Stomach (tissue), 9 donors: ENCODE results near the gene CDCA5. TPM values are rescaled to one million over a fixed set of nuclear protein-coding genes. Genes with fewer than 3 reads are reported as not detected.

ENCODE experiments used
- DNase-seq, 2 donors: peaks; one replicate each; pipeline versions ENCODE4 v3.0.0 to v3.0.0-alpha.2; 2013 to 2019
- H3K27ac ChIP-seq, 5 donors: fragments of 200-600 bp in 4 of 5; sonication (generic) in 4 of 5; one replicate each; pipeline ENCODE4 v1.5.1; 2013 to 2019; ENCODE audit warnings: mild to moderate bottlenecking in 1 of 5, moderate library complexity in 1 of 5
- H3K27me3 ChIP-seq, 3 donors: fragments of 200-600 bp; sonication (generic); one replicate each; pipeline ENCODE4 v1.5.1; 2017 to 2019; ENCODE audit warnings: mixed run types in 1 of 3
- H3K36me3 ChIP-seq, 4 donors: fragments of 200-600 bp; sonication (generic); 1 replicate in 3 of 4; 2 replicates in 1 of 4; pipeline ENCODE4 v1.5.1; 2016 to 2019
- H3K4me1 ChIP-seq, 4 donors: fragments of 200-600 bp; sonication (generic); one replicate each; pipeline ENCODE4 v1.5.1; 2016 to 2019
- H3K4me3 ChIP-seq, 4 donors: fragments of 200-600 bp; sonication (generic) in 3 of 4; one replicate each; pipeline ENCODE4 v1.5.1; 2016 to 2019; ENCODE audit warnings: mild to moderate bottlenecking in 1 of 4
- H3K9me3 ChIP-seq, 4 donors: fragments of 200-600 bp; sonication (generic); one replicate each; pipeline ENCODE4 v1.5.1; 2016 to 2019
- EP300 ChIP-seq: sonication (generic); formaldehyde crosslinking; IDR thresholded peaks from one replicate; pipeline ENCODE4 v1.6.1; 2017; ENCODE audit warnings: antibody characterized with exemption
- POLR2A ChIP-seq, 4 donors: fragments of 450-650 bp; IDR thresholded peaks; one replicate each; pipeline ENCODE4 v1.6.1; 2016; ENCODE audit warnings: antibody characterized with exemption in 4 of 4, control low read depth in 2 of 4, mild to moderate bottlenecking in 1 of 4, moderate library complexity in 1 of 4
- POLR2AphosphoS5 ChIP-seq, 3 donors: sonication (generic); formaldehyde crosslinking; IDR thresholded peaks; one replicate each; pipeline ENCODE4 v1.6.1; 2016; ENCODE audit warnings: antibody characterized with exemption in 3 of 3
- WGBS, 5 donors: extraction: QIAGEN DNeasy Blood & Tissue Kit in 3 of 5; methylation state at CpG; one replicate each; pipeline versions ENCODE4 v1.1.5 to v1.1.7; 2013 to 2018; 5-methylcytosine and 5-hydroxymethylcytosine counted together
- intact Hi-C: fragments of 100-400 bp; cut with DNase I; formaldehyde crosslinking; loops from one replicate; pipeline ENCODE4 v1.15.1; 2023; ENCODE audit warnings: low total_unique reads
- polyA plus RNA-seq, 3 donors: library from polyadenylated mRNA; stranded (reverse); fragments of 200-250 nt; gene quantifications; one replicate each; pipeline ENCODE4 v1.2.3, GENCODE V29; 2013
- total RNA-seq, 5 donors: library from RNA; depleted of rRNA; stranded (reverse); fragments of >200 nt; gene quantifications; one replicate each; pipeline versions ENCODE4 v1.1.0 to v1.2.3, GENCODE V29; 2014 to 2016
- TF ChIP-seq, protein P1 (sequence below), 7 experiments: fragments of 450-650 bp in 4 of 7; fragments of 200-600 bp in 3 of 7; sonication (generic) in 3 of 7; IDR thresholded peaks; one replicate each; pipeline ENCODE4 v1.5.1; 2016 to 2019; ENCODE audit warnings: antibody characterized with exemption in 7 of 7, control low read depth in 2 of 7, mild to moderate bottlenecking in 1 of 7
- donor health status: healthy with polysubstance abuse.
- donor health status: Bipolar disorder and iron deficiency.
- donor health status: healthy.

The CDCA5 gene
- total and polyA plus RNA-seq, 8 donors = 1.4 to 9.1 (median 3.1) TPM

DNA sequence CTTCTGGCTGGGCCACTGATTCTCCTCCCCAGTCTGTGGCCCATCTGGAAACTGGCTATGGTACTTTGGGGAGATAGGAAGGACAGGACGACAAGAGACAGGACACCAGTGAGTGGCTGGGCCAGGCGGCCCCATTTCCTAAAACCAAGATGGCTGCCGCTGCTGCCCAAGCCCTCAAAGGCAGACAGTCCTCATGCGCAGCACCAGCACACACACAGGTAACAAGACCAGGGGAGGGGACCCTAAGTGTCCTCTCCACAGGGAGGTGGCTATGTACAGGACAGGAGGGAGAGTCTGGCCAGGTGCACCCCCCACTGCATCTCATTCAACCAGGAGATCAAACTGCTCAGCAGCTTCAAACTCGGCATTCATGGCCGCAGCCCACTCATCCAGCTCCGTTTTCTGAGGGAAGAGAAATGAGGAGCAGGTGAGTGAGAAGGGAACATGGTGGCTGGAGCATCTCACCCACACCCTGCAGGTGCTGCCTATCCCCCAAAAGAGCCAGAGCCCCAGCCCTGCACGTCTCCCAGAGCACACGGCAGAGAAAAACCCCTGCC lies 5.0 kb downstream of the CDCA5 start:
- DNase-seq = no peak
- Histone ChIP-seq H3K27ac (no peak overlapping the region), H3K4me3 (no peak overlapping the region), H3K4me1 (peaks cover 5 to 20% (median 8%) of the 10 kb centered on the region in 4 donors), H3K9me3 (no peaks in the 10 kb centered on the region), H3K36me3 (peaks cover 0 to 6% (median 0%) of the 10 kb centered on the region in 4 donors), H3K27me3 (no peaks in the 10 kb centered on the region)
- intact Hi-C loops = no loop called here
- 88 to 94% (median 92%) methylated on average over 8 to 9 of the region's 9 CpGs for WGBS, 5 donors
- TF ChIP-seq POLR2A (IDR thresholded peaks at IDR 0.05) (no peak), POLR2AphosphoS5 (IDR thresholded peaks at IDR 0.05) (no peak), EP300 (no peak)
- TF ChIP-seq, protein P1, sequence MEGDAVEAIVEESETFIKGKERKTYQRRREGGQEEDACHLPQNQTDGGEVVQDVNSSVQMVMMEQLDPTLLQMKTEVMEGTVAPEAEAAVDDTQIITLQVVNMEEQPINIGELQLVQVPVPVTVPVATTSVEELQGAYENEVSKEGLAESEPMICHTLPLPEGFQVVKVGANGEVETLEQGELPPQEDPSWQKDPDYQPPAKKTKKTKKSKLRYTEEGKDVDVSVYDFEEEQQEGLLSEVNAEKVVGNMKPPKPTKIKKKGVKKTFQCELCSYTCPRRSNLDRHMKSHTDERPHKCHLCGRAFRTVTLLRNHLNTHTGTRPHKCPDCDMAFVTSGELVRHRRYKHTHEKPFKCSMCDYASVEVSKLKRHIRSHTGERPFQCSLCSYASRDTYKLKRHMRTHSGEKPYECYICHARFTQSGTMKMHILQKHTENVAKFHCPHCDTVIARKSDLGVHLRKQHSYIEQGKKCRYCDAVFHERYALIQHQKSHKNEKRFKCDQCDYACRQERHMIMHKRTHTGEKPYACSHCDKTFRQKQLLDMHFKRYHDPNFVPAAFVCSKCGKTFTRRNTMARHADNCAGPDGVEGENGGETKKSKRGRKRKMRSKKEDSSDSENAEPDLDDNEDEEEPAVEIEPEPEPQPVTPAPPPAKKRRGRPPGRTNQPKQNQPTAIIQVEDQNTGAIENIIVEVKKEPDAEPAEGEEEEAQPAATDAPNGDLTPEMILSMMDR (IDR thresholded peaks at IDR 0.05) = no peak

DNA sequence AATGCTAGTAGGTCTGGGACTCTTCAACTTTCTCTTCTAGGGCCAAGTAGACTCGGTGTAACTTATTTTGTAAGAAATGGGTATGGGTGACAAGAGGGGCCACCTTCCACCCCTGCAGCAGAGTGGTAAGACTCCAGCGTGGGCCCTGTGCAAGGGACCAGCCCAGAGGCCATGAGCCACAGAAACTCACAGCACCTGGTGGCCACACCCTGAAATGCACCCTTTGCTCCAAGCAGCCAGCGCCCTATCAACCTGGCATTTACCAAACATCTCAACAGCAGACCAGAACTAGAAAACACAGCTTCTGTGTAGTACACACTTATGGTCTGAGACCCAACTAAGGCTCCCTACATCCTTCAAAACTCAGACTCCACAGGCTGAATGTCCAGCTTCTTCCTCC lies 5.7 kb downstream of the CDCA5 start:
- DNase-seq = peak; percentile 82 to 83
- Histone ChIP-seq H3K9me3 (no peaks in the 10 kb centered on the region), H3K36me3 (peaks cover 0 to 6% (median 0%) of the 10 kb centered on the region in 4 donors), H3K27me3 (no peaks in the 10 kb centered on the region), H3K4me1 (peaks cover 0 to 14% (median under 1%) of the 10 kb centered on the region in 4 donors), H3K4me3 (no peak overlapping the region), H3K27ac (no peak overlapping the region)
- WGBS, 5 donors = 30 to 55% (median 41%) methylated on average over 3 of the region's 3 CpGs
- intact Hi-C loops = no loop called here
- no peak for TF ChIP-seq EP300
- TF ChIP-seq, protein P1 (IDR thresholded peaks at IDR 0.05) = peak in 6 of 7 experiments; percentile 44 to 84 (median 77)
- TF ChIP-seq POLR2AphosphoS5 (IDR thresholded peaks at IDR 0.05) = no peak

DNA sequence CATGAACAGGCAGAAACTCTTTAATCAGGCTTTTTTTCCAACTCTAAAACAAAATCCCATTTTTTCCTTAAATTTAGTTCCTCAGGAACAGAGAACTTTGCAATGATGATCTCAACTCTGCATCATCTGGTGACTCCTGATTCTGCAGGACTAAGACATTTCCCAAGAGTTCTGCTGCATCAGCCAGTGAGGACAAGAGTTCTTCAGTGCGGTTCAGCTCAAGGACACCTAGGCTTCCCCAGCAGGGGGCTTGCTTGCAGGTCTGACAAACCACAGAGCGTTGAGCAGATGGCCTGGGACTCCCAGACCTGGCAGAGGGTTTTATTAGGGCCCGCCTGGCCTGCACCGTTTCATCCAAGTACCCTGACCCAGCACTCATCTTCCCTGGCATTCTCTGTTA lies 6.4 kb downstream of the CDCA5 start:
- intact Hi-C loops = no loop called here
- DNase-seq = no peak
- Histone ChIP-seq H3K4me1 (peaks cover 0 to 7% (median 0%) of the 10 kb centered on the region in 4 donors), H3K36me3 (peaks cover 0 to 6% (median 0%) of the 10 kb centered on the region in 4 donors), H3K27me3 (no peaks in the 10 kb centered on the region), H3K4me3 (no peak overlapping the region), H3K27ac (no peak overlapping the region), H3K9me3 (no peaks in the 10 kb centered on the region)
- no peak for TF ChIP-seq EP300
- TF ChIP-seq, protein P1 (IDR thresholded peaks at IDR 0.05) = no peak
- TF ChIP-seq POLR2A (IDR thresholded peaks at IDR 0.05) = no peak
- no peak for TF ChIP-seq POLR2AphosphoS5 (IDR thresholded peaks at IDR 0.05)
- 81 to 93% (median 88%) methylated on average over 4 of the region's 4 CpGs for WGBS, 5 donors

DNA sequence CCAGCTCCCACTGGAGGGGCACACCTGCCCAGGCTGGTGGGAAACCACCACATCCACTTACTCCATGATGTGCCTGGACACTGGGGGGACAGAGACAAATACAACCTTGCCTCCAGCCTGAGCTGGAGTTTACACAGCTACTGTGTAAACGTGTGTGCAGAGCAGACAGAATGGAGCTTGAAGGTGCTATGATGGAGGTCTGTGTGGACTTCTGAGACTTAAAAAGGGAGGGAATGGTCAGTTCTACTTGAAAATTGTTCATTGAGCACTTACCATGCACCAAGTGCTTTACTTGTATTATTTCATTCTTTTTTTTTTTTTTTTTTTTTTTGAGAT lies 11.2 kb downstream of the CDCA5 start:
- intact Hi-C loops = no loop called here
- Histone ChIP-seq H3K9me3 (no peaks in the 10 kb centered on the region), H3K27me3 (no peaks in the 10 kb centered on the region), H3K27ac (no peak overlapping the region), H3K4me1 (no peaks in the 10 kb centered on the region), H3K36me3 (no peaks in the 10 kb centered on the region), H3K4me3 (no peak overlapping the region)
- TF ChIP-seq POLR2AphosphoS5 (IDR thresholded peaks at IDR 0.05) = no peak
- no peak for TF ChIP-seq POLR2A (IDR thresholded peaks at IDR 0.05)
- no peak for DNase-seq
- WGBS, 5 donors = 12 to 59% (median 39%) methylated on average over 1 of the region's 1 CpG

DNA sequence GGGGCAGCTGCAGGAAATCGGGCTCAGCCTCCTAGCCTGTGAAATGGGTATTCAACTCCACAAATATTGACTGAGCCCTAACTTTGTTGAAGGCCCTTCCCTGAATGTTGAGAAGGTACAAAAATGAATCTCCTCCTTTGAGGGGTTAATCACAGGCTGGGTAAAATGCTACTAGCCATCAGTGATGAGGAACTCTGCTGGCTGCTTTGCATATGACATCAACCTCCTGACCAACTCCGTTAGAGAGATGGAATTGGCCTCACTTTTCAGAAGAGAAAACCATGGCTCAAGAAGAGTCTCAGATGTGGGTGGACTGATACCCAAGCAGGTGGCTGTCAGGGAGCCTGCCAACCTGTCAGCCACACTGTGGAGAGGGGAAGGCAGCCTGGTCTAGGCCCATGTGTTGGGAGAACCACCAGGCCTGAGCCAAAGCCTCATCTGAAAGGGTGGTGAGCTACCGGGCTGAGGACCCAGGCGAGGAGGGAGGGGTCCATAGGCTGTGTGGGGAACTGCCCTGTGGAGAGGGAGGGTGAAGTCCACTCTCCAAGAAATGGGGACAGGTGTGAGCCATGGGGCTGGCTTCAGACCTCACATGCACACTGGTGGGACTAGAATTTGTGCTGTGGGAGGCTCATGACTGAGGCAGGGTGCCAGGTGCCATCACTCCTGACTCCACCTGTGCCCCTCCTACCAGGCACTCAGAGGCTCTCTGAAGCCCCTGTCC lies 11.8 kb downstream of the CDCA5 start:
- Histone ChIP-seq H3K36me3 (no peaks in the 10 kb centered on the region), H3K27ac (no peak overlapping the region), H3K4me3 (no peak overlapping the region), H3K27me3 (no peaks in the 10 kb centered on the region), H3K4me1 (no peaks in the 10 kb centered on the region), H3K9me3 (no peaks in the 10 kb centered on the region)
- intact Hi-C loops = no loop called here
- no peak for TF ChIP-seq EP300
- TF ChIP-seq POLR2A (IDR thresholded peaks at IDR 0.05) = no peak
- TF ChIP-seq, protein P1 (IDR thresholded peaks at IDR 0.05) = no peak
- no peak for TF ChIP-seq POLR2AphosphoS5 (IDR thresholded peaks at IDR 0.05)
- WGBS, 5 donors = 55 to 68% (median 64%) methylated on average over 4 of the region's 4 CpGs
- DNase-seq = no peak
